GM13976 (cell line): ENCODE data around the gene MAP2K5.

Experiments used
- DNase-seq: peaks from one replicate; pipeline ENCODE4 v3.0.0; 2012; ENCODE audit warnings: low spot score
- CTCF ChIP-seq: IDR thresholded peaks from 2 replicates; pipeline ENCODE4 v1.5.1; 2012; ENCODE audit warnings: borderline replicate concordance, mild to moderate bottlenecking; ENCODE audit not compliant: insufficient read depth; ENCODE audit errors: extremely low read depth, missing control alignments, control extremely low read depth
- in situ Hi-C: fragments of 300-500 bp; cut with MboI; formaldehyde crosslinking; loops from one replicate; pipeline ENCODE4 v1.12.0; 2022; ENCODE audit warnings: low sequenced_read_pairs, mixed read lengths, inconsistent platforms; ENCODE audit not compliant: unreplicated experiment

MAP2K5 gene

GRCh38 chr15:67564021-67564967 is 21.8 kb downstream of the MAP2K5 start:
- TF ChIP-seq CTCF: no peak
- in situ Hi-C loops: no loop called here
- DNase-seq: peak; percentile 72

- in situ Hi-C loops: no loop called here
- TF ChIP-seq CTCF: no peak
- peak; percentile 32 for DNase-seq
Observed at GRCh38 chr15:67564968-67565345, 22.5 kb downstream of the MAP2K5 start.

- no peak for DNase-seq
- no peak for TF ChIP-seq CTCF
- in situ Hi-C loops: no loop called here
Observed at GRCh38 chr15:67569668-67570067, 27.2 kb downstream of the MAP2K5 start.

GRCh38 chr15:67570875-67571647 is 28.6 kb downstream of the MAP2K5 start:
- in situ Hi-C loops: no loop called here
- no peak for DNase-seq
- TF ChIP-seq CTCF: no peak

- in situ Hi-C loops: no loop called here
- no peak for DNase-seq
- no peak for TF ChIP-seq CTCF
Observed at GRCh38 chr15:67571648-67572415, 29.3 kb downstream of the MAP2K5 start.

- DNase-seq: no peak
- no peak for TF ChIP-seq CTCF
- in situ Hi-C loops: no loop called here
Observed at GRCh38 chr15:67573194-67573593, 30.7 kb downstream of the MAP2K5 start.
